HTR-8/SVneo (cell line): ENCODE measurements around the gene TXNL1.
"Not testable (repeated sequence)": the region's sequence is repeated elsewhere in the genome, so short reads cannot be mapped to it uniquely, and the experiment has no call there.

ENCODE experiments used
- DNase-seq: peaks from one replicate; pipeline ENCODE4 v3.0.0; 2011; ENCODE audit warnings: low spot score, mixed read lengths; ENCODE audit not compliant: insufficient read length
- FAIRE-seq: peaks from 2 replicates; lab custom pipeline; 2011; peaks lifted over from hg19 to GRCh38; lab: Jason Lieb, UNC

TXNL1 gene

GRCh38 chr18:56574861-56575260, 63.5 kb downstream of the TXNL1 start:
- FAIRE-seq (no peak), DNase-seq (no peak)

- not testable (repeated sequence) for FAIRE-seq, DNase-seq
Observed at GRCh38 chr18:56572267-56572666, 66.1 kb downstream of the TXNL1 start.

DNA sequence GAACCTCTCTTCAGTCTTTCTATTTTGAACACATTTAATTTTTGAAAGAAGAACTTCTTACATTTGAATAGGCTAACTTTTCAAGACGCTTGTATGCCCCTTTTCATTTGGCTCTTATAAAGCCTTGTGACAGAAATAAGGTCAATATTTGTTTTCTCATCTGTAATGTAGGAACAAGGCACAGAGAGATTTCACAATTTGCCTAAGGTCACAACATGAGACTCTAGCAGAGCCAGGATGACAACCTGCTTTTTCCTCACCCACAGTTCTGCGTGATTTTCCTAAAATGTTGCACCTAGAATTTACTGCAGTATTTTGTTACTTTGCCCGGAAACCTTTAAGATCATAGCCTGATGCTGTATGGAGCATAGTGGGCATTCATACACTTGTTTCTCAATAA, 67.4 kb downstream of the TXNL1 start:
- DNase-seq, result no peak
- FAIRE-seq, result no peak

DNA sequence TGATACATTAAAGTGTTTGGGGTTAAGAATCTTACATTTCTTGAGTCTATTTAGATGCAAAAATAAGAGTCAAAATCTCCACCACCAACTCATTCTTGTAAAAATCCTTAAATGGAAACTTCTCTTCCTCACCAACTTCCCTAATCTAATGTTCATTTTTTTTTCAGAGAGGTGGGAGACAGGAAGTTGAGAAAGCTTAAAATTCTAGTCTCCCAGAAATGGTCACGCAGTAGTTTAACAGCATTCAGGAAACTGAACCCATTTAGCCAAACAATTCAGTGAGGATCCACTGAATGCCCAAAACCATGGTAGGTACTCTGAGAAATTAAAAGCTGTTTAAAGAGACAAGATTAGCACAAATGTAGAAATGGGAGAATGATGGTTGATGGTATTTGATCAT, 69.0 kb downstream of the TXNL1 start:
- DNase-seq (no peak), FAIRE-seq (no peak)

- FAIRE-seq (no peak), DNase-seq (no peak)
Observed at GRCh38 chr18:56568986-56569385, 69.4 kb downstream of the TXNL1 start.

- no peak for DNase-seq
- no peak for FAIRE-seq
Observed at GRCh38 chr18:56565551-56566345, 72.6 kb downstream of the TXNL1 start.

GRCh38 chr18:56565046-56565445, 73.3 kb downstream of the TXNL1 start:
- FAIRE-seq, result no peak

DNA sequence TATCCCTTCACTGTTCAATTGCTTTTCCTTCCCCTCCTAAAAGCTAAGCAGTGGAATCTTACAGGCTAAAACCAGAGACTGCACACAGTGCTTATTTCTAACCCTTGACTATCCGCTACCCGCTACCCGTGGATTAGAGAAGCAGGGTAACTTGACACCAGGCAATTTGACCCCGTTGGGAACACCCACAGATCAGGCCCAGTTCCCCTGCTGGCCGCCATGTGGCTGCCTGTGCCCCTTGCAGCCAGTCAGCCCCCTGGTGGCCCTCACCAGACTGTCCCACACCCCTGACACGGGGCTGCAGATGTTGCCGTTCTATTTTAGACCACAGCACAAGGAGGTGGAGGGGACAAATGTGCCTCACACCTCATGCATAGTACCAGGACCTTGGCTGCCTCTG, 74.8 kb downstream of the TXNL1 start:
- FAIRE-seq (no peak), DNase-seq (no peak)

More at GRCh38 chr18:56565046-56565445, 73.3 kb downstream of the TXNL1 start:
- no peak for DNase-seq

- DNase-seq, result no peak
- FAIRE-seq, result no peak
Observed at GRCh38 chr18:56562479-56562878, 75.9 kb downstream of the TXNL1 start.

- FAIRE-seq (no peak), DNase-seq (no peak)
Observed at GRCh38 chr18:56560992-56561391, 77.4 kb downstream of the TXNL1 start.

GRCh38 chr18:56559044-56559443, 79.3 kb downstream of the TXNL1 start:
- DNase-seq (no peak), FAIRE-seq (no peak)

- DNase-seq (no peak), FAIRE-seq (no peak)
Observed at GRCh38 chr18:56556907-56557306, 81.5 kb downstream of the TXNL1 start.

GRCh38 chr18:56550121-56550520, 88.3 kb downstream of the TXNL1 start:
- no peak for FAIRE-seq
- DNase-seq, result no peak
